Activated CD4-positive, alpha-beta T cell treated with anti-CD3 and anti-CD28 coated beads for 48 hours (primary cell): ENCODE measurements around the gene TSHR.

Experiments
- DNase-seq: peaks from one replicate; pipeline ENCODE4 v3.0.0-alpha.2; 2020

TSHR gene

GRCh38 chr14:81193924-81194633 lies 238.7 kb downstream of the TSHR start:
- DNase-seq: peak; percentile 25
